Right lobe of liver (tissue), 6 donors: ENCODE results near the gene SPTBN1. TPM values are rescaled to one million over a fixed set of nuclear protein-coding genes. Genes with fewer than 3 reads are reported as not detected.

Experiments
- ATAC-seq, 4 donors: fragments of 200-7000 bp; cut with Tn5 transposase; one replicate each; pipeline ENCODE4 v1.9.1; 2020; ENCODE audit warnings: mild to moderate bottlenecking in 4 of 4, moderate library complexity in 4 of 4
- DNase-seq, 3 donors: peaks; one replicate each; pipeline ENCODE4 v3.0.0-alpha.2; 2020
- H3K27ac ChIP-seq, 3 donors: fragments of 200-600 bp; one replicate each; pipeline ENCODE4 v1.8.0; 2022
- H3K27me3 ChIP-seq, 2 donors: fragments of 200-600 bp; one replicate each; pipeline ENCODE4 v1.8.0; 2022
- H3K36me3 ChIP-seq, 4 donors: fragments of 200-600 bp; sonication (generic) in 1 of 4; one replicate each; pipeline versions ENCODE4 v1.5.1 to v1.8.0; 2017 to 2022; ENCODE audit warnings: control low read depth in 1 of 4
- H3K4me1 ChIP-seq, 4 donors: fragments of 200-600 bp; sonication (generic) in 1 of 4; one replicate each; pipeline versions ENCODE4 v1.5.1 to v1.8.0; 2017 to 2022; ENCODE audit warnings: control low read depth in 1 of 4
- H3K4me3 ChIP-seq, 3 donors: fragments of 200-600 bp; one replicate each; pipeline ENCODE4 v1.8.0; 2022
- H3K9me3 ChIP-seq, 4 donors: fragments of 200-600 bp; sonication (generic) in 1 of 4; one replicate each; pipeline versions ENCODE4 v1.5.1 to v1.8.0; 2017 to 2022; ENCODE audit warnings: control low read depth in 1 of 4
- CTCF ChIP-seq, 4 donors: fragments of 200-600 bp in 3 of 4; fragments of 450-650 bp in 1 of 4; IDR thresholded peaks; one replicate each; pipeline versions ENCODE4 v1.5.1 to v1.8.0; 2016 to 2022; ENCODE audit warnings: antibody characterized with exemption in 4 of 4, mild to moderate bottlenecking in 2 of 4
- POLR2A ChIP-seq: fragments of 450-650 bp; IDR thresholded peaks from one replicate; pipeline ENCODE4 v1.6.1; 2017; ENCODE audit warnings: antibody characterized with exemption, mild to moderate bottlenecking
- WGBS: methylation state at CpG from one replicate; pipeline ENCODE4 v1.1.6; 2018; ENCODE audit warnings: low coverage, low lambda C conversion rate; ENCODE audit not compliant: insufficient coverage; ENCODE audit errors: missing lambda C conversion rate; 5-methylcytosine and 5-hydroxymethylcytosine counted together
- intact Hi-C, 2 donors: fragments of 100-400 bp; cut with DNase I; formaldehyde crosslinking; loops; one replicate each; pipeline versions ENCODE4 v1.11.2 to v1.14.1; 2022
- total RNA-seq, 6 experiments: library from RNA; depleted of rRNA in 2 of 6; stranded (reverse); fragments of >200 nt in 2 of 6; fragmentation: NEBNext Ultra II Directional in 3 of 6; extraction: Animal tissue kit (Norgen Biotek cat#: 25700) in 3 of 6; gene quantifications; one replicate each; pipeline versions ENCODE4 v1.1.0 to v1.2.4, GENCODE V29; 2016 to 2023
- donor health status: DM: no; HTN: yes; CAD: no.
- donor health status: DM: no; HTN: no; CAD: no.
- donor health status: DM: no; HTN: no; CAD: no.
- donor health status: DM: no; HTN: yes; CAD: no.
- donor health status: DM: no; HTN: yes; CAD: no.

The SPTBN1 gene
- total RNA-seq, 6 experiments from 2014 or later: 107 to 315 (median 227) TPM

GRCh38 chr2:54534221-54534620 lies 78.1 kb downstream of the SPTBN1 start:
- intact Hi-C loops: no loop called here

GRCh38 chr2:54534625-54535024 lies 78.5 kb downstream of the SPTBN1 start:
- TF ChIP-seq POLR2A: no peak
- no peak for DNase-seq
- no peaks in the 10 kb centered on the region for H3K9me3 ChIP-seq
- no peak for ATAC-seq
- no peak overlapping the region for H3K4me3 ChIP-seq
- no peak overlapping the region for H3K27ac ChIP-seq
- peaks cover 0 to 10% (median 4%) of the 10 kb centered on the region in 4 donors for H3K4me1 ChIP-seq
- no peaks in the 10 kb centered on the region for H3K27me3 ChIP-seq
- intact Hi-C loops: no loop called here
- H3K36me3 ChIP-seq: no peaks in the 10 kb centered on the region
- WGBS: 78% methylated on average over 2 of the region's 2 CpGs

More at GRCh38 chr2:54534221-54534620, 78.1 kb downstream of the SPTBN1 start:
- Histone ChIP-seq H3K4me3 (no peak overlapping the region), H3K27me3 (no peaks in the 10 kb centered on the region), H3K27ac (peak overlapping the region in 2 of 3 donors; percentile 90 to 93), H3K36me3 (no peaks in the 10 kb centered on the region), H3K4me1 (peaks cover 0 to 10% (median 4%) of the 10 kb centered on the region in 4 donors), H3K9me3 (no peaks in the 10 kb centered on the region)
- 82% methylated on average over 1 of the region's 1 CpG for WGBS
- DNase-seq: no peak
- TF ChIP-seq POLR2A (no peak), CTCF (IDR thresholded peaks at IDR 0.05) (no peak)
- no peak for ATAC-seq

- Histone ChIP-seq H3K4me3 (no peak overlapping the region), H3K27ac (no peak overlapping the region), H3K9me3 (no peaks in the 10 kb centered on the region), H3K4me1 (peaks cover 0 to 10% (median 4%) of the 10 kb centered on the region in 4 donors), H3K36me3 (no peaks in the 10 kb centered on the region), H3K27me3 (no peaks in the 10 kb centered on the region)
- intact Hi-C loops: no loop called here
- TF ChIP-seq POLR2A: no peak
- TF ChIP-seq CTCF (IDR thresholded peaks at IDR 0.05): no peak
- peak in 3 of 4 donors; percentile 3 to 16 (median 3) for ATAC-seq
- 58% methylated on average over 3 of the region's 4 CpGs for WGBS
- DNase-seq: peak in 2 of 3 donors; percentile 50 to 66
These were observed 79.6 kb downstream of the SPTBN1 start for GRCh38 chr2:54535599-54536195.

GRCh38 chr2:54536720-54537119 lies 80.6 kb downstream of the SPTBN1 start:
- intact Hi-C loops: no loop called here
- no peak overlapping the region for H3K4me3 ChIP-seq
- H3K27ac ChIP-seq: no peak overlapping the region
- no peaks in the 10 kb centered on the region for H3K9me3 ChIP-seq
- no peaks in the 10 kb centered on the region for H3K27me3 ChIP-seq
- ATAC-seq (no peak), DNase-seq (no peak)
- TF ChIP-seq POLR2A (no peak), CTCF (IDR thresholded peaks at IDR 0.05) (no peak)
- H3K4me1 ChIP-seq: peaks cover 0 to 9% (median 3%) of the 10 kb centered on the region in 4 donors
- WGBS: 100% methylated on average over 2 of the region's 2 CpGs
- no peaks in the 10 kb centered on the region for H3K36me3 ChIP-seq

- Histone ChIP-seq H3K27ac (no peak overlapping the region), H3K4me3 (no peak overlapping the region), H3K9me3 (no peaks in the 10 kb centered on the region), H3K27me3 (no peaks in the 10 kb centered on the region), H3K4me1 (no peaks in the 10 kb centered on the region), H3K36me3 (no peaks in the 10 kb centered on the region)
- ATAC-seq (no peak), DNase-seq (no peak)
- intact Hi-C loops: no loop called here
- WGBS: 93% methylated on average over 5 of the region's 5 CpGs
- TF ChIP-seq POLR2A: no peak
- no peak for TF ChIP-seq CTCF (IDR thresholded peaks at IDR 0.05)
These were observed 82.4 kb downstream of the SPTBN1 start for GRCh38 chr2:54538537-54538936.
